GM18511 (cell line): ENCODE measurements around the gene AUP1.

Experiments used
- ATAC-seq: cut with Tn5 transposase; IDR thresholded peaks from one replicate; pipeline ENCODE4 v1.9.1; 2021; ENCODE audit warnings: mild to moderate bottlenecking, moderate library complexity; ENCODE audit not compliant: unreplicated experiment

The AUP1 gene

DNA sequence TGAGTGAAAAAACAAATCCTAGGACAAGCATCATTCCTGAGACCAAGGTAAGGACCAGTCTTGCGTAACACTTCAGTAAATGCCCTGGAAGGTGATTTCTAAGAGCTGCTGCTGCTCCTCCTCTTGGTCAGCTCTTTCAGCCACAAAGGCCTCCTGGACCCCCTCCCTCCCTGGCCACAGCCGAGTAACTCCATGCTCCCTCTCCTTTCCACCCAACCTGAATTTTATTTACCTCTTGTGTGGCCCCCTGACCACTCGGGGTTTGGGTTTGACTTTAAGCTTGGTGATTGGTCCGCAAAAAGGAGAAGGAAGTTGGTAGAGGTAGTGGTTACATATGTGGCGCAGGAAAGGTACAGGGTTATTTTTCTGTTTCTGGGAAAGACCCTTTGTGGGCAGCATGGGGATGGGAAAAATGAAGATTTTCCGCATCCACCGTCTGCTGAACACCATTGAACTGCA, 9.4 kb upstream of the AUP1 start:
- ATAC-seq = no peak

DNA sequence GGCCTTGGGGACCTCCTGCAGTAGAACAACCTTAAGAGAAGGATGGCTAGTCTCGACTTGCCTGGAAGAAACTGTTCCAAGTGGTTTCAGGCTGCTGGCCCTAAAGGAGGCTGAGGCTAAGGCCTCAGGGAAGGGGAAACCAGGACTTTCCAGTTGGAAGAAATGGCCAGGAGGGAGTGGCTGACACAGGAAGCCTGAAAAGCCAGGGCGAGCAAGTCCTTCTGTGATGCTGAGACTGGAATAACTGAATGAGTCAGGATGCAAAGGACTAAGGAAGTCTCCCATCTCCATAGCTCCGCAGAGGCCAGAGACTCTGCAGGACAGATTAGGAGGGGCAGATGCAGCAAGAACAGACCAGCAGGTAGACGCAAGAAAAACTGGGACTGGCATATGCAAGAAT, 7.6 kb upstream of the AUP1 start:
- no peak for ATAC-seq

DNA sequence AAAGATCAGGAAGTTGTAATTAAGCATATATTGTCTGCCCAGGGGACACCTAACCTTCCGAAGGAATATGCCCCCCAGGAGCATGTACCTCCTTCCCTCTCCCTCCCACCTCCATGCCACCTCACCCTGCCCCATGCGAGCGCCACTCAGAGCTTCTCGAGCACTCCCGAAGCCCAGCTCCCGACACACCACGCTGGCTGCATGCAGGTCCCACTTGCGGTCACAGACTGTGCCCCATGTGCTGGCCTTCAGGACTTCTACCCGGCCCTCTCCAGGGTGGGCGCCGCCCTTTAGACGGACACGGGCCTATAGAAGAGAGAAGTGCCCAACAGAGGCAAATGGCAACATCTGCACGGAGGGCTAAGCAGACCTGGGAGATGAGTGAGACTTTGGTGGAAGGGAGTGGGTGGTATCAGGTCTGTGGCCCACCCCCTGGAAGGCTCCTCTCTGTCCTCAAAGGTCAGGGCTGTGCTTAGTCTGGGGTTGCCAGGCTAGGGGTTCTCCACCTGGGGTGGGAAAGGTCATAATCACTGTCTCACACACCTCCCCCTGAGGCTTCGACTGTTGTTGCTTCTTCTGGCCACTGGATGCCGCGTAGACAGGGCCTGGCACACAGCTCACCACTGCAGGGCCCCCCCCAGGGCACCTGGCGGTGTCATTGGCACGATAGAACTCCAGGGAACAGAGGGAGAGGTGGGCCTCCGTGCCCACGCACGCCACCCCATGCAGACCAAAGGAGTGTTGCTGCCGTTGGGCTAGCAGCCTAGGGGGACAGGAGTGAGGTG, 6.9 kb upstream of the AUP1 start:
- no peak for ATAC-seq

DNA sequence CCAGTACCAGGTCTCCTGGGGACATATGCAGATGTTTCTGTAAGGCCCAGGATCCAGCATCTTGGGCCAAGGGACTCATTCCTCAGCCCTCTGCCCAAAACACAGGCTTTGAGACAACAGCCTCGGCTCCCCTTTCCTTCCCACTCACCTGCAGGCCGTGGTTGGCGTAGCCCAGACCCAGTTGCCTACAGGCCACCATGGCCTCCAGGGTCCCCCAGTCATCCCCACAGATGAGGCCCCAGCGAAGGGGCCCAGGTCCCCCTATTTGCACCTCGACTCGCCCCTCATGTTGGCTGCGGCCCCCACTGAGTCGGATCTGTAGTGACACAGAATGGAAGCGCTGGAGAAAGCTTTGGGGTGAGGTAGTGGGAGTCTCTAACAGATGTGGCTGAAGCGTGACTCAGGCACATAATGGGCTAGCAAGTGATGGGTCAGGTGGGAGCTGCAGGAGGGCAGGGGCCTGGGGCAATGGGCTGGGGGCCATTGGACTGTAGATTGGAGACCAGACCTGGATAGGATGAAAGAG, 6.0 kb upstream of the AUP1 start:
- no peak for ATAC-seq

DNA sequence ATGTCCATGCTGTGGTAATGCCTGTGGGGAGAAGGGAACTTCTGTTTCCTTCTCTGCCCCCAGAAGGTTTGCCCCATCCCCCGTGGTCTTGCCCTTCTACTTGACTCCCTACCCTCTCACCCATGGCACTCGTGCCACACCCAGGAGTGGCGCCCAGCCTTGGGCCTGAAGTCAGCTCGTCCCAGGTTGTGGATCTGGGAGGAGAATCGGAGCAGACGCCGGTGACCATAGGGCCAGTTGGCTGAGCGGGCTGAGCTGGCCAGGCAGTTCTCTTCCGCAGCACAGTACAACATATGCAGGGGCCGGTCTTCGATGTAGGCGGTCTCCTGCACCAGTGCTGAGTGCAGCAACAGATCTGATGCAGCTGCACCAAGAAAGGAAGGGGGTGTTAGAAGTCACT, 4.9 kb upstream of the AUP1 start:
- no peak for ATAC-seq

DNA sequence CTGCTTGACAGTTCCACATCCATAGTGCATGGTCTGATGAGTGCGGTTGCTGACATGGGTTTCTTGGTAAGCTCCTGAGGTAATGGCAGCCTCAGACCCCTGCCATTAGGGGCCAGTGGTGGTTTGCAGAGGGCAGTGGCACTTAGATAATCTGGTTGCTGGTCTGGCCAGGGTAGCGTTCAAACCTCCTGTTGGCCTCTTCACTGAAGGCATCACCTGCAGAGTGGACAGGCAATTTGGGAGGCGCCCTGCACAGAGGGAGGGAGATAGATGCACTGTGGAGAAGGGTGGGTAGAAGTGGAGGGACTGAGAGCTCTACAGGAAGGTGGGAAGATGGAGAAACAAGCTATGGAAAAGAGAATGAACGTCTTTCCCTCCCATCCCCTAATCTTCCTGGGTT, 4.0 kb upstream of the AUP1 start:
- ATAC-seq = no peak

DNA sequence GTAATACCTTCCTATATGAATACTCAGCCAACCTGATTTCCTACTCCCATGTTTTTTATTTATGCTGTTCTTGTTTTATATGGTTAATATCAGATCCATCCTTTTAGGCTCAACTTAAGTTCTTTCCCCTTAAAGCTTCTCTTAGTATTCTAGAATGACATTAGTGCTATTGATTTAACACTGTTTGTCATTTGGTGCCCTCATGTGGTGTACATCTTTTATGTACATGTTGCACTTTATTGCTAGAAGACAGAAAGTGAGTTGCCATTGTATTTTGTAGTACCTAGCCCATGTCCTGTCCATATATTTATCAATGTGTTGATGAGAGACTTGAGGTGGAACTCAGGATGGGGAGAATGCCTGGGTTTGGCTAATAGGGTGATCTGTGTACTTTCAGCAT, 2.7 kb upstream of the AUP1 start:
- ATAC-seq = no peak

DNA sequence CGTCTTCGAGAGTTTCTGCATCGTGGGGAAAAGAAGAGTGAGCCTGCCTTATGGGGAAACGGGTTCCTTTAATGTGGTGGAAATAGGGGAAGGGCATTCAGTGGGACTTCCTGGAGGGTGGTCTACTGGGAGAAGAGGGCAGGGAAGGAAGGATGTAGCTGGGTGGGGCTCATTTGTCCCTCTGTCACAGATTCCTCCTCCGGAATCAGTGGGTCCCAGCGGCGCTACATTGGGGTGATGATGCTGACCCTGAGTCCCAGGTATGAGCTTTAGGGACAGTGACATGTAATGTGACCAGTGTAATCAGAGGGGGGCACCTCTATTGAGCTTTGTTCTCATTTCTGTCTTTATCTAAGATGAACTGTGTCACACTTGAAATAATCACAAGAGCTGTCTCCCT, 2.2 kb upstream of the AUP1 start:
- ATAC-seq = no peak

DNA sequence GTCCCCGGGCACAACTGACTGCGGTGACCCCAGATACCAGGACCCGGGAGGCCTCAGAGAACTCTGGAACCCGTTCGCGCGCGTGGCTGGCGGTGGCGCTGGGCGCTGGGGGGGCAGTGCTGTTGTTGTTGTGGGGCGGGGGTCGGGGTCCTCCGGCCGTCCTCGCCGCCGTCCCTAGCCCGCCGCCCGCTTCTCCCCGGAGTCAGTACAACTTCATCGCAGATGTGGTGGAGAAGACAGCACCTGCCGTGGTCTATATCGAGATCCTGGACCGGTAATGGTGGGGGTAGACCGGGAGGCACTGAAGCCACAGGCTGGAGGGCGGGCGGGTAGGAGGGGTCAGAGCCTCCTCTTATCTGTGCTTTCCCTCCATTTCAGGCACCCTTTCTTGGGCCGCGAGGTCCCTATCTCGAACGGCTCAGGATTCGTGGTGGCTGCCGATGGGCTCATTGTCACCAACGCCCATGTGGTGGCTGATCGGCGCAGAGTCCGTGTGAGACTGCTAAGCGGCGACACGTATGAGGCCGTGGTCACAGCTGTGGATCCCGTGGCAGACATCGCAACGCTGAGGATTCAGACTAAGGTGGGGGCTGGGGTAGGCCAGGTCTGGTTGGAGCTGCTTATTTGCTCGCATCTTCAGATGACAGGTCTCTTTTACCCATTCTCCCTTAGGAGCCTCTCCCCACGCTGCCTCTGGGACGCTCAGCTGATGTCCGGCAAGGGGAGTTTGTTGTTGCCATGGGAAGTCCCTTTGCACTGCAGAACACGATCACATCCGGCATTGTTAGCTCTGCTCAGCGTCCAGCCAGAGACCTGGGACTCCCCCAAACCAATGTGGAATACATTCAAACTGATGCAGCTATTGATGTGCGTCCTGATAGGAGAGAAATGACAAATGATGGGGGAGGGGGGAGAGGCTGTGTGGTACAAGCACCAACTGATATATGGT, 1.0 kb upstream of the AUP1 start:
- peak; percentile 33 for ATAC-seq

DNA sequence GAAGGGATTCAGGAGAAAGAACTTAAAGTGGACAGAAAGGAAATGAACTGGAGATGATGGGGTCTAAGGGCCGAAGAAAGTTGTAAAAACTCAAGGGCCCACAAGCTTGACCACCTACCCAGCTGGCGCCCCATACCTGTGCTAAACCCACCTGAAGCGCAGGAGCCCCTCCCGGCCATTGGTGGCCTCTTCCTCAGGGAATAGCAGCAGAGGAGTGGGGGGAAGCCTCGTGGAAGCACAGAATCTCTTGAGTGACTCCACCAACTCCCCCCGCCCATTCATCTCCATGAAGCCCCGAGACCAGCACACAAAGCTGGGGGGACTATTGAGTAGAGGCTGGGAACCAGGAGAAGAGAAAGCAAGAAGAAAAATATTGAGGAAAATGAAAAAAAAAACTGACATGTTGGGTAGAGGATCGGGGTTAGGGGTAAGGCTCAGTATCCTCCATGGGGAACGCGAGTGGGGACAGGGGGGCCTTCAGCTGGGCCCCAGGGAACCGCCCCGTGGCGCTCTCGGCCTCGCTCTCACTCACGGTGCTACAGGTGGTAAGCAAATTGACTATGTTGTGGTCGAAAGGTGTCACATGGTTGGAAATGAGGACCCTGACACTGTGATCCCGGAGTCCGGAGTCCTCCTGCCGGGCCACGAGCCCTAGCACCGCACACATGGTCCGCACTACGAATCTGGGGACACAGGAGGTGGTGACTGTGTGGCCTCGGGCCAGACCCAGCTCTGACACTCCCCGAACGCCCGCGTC, 728 bp downstream of the AUP1 start:
- ATAC-seq = peak; percentile 6

DNA sequence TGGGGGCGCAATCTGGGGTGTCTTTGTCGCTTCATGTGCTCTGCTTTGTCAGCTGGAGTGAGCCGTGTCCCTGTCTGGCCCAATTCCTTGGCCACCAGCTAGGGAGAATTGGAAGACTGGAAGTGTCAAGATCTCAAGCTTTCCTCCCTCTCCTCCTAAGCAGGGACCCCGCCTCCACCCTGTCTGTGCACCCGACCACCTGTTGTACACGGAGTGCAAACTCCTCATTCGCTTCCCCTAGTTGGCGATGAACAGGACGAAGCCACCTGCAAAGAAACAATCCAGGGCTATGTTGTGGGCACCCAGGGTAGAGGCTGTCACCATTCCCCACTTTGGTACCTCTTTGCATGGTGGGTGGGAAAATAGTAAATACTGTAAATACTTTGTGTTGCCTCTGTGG, 1.8 kb downstream of the AUP1 start:
- no peak for ATAC-seq

DNA sequence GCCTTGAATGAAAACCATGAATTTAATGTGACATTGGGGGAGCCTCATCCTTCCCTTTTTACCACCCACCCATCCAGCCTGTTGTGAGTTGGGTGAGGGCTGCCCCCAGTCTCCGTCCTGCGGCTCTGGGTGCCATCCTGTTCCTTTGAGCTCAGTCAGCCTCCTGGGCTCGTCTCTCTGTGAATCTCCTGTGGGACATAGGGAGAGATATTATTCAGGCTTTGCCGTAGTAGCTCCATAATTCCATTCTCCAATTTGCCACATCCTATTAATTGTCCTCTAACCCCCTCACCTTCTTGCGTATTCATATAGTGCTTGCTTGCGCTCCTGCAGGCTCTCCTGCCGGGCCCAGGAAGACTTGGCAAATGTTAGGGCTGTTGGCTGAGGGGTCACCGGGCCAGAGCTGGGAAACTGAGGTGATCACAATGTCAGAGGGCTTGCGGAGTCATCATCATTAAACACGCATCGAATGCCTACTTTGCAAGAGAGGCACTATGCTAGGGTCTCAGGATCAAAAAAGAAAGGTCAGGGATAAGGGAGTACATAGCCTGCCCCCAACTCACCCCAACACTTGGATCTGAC, 2.8 kb downstream of the AUP1 start:
- no peak for ATAC-seq

DNA sequence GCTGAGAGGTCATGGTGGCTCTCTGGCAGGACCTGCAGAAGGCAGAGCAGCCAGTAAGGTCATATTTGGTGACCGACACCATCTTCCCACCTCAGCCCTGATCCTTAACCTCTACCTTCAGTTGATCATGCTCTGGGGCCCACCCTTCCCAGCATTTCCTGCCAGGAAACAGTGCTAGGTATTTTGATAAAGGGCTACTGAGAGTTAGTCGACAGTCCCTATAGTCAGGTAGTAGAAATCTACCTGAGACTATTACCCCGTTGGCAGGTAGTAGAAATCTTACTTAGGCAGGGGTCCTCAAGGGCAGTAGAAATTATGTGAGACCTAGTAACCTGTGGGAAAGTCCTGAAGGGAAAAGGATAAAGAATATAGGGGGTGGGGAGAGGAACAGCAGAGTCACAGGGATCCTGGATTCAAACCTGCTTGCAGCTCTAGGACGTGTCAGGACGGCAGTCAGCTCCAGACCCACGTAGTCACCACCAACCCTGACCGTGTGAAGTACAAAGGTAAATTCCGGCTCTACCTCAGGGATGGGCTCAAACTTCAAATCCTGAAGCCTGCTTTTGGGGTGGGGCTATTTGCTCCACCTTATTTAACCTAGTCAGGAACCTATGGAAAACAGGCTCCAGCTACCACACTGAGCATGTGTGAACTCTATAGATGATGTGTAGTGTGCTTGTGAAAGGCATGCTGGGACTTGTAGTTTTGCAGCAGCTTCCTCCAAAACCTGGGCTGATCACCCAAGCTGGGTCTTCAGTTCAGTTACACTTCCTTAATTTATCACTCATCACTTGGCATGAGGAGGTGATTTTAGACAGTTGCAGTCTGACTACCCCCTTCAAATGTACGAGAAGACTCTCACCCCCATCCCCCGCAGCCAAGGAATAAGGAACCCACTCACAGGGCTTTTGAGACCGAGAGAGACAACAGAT, 3.5 kb downstream of the AUP1 start, which contains the start of gene DQX1:
TSS of gene DQX1 (minus strand) at position 515 of the 932 bp plus-strand sequence. CDS start at position 13, 502 bp downstream.
- ATAC-seq = no peak

DNA sequence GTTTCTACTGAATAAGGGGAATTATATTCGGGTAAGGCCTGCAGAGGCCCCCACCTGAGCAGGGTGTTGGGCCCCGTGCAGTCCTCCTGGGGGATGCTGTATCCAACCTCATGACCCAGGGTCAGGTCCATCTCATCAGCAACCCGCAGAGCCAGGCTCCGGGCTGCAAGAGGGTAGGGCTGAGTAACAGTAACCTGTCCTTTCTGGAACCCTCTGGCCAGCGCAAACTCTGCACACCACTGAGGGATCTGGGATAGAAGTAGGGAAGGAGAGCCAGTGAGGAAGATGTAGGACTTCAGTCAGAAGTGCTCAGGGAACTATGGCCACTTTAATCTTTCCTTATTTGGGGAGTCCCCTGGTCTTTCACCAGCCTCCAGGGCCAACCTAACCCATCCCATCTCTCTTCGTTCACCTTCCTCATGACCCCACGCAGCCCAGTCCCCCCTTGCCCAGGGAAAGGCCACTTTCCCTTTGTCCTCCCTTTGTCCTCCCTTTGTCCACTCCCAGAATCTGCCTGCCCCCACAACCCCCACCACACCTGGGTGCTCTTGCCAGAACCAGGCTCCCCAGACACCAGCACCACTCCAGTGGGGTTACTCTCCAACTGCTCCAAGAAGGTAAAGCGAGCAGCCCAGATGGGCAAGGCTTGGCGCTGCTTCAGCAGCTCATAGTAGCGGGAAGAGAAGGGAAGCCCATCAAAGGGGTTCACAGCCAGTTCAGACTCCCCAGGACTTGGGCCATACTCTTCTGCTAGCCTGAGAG, 4.4 kb downstream of the AUP1 start:
- no peak for ATAC-seq

DNA sequence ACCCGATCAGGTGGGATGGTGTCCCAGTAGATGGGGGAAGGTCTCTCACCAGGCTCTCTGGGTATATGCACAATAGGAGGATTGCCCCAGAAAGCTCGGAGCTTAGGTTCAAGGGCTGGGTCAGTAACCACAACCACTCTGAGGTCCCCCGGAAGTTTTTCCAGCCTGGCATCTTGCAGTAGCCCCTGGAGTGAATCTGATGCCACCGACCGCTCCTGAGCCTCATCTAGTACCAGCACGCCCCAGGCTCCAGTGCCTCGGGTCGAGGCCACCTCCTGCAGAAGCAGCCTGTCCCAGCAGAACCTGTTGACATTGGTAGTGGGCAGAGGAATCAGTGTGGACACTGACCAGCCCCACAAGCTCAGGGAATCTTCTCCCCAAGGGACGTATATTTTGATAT, 5.5 kb downstream of the AUP1 start:
- ATAC-seq = no peak

DNA sequence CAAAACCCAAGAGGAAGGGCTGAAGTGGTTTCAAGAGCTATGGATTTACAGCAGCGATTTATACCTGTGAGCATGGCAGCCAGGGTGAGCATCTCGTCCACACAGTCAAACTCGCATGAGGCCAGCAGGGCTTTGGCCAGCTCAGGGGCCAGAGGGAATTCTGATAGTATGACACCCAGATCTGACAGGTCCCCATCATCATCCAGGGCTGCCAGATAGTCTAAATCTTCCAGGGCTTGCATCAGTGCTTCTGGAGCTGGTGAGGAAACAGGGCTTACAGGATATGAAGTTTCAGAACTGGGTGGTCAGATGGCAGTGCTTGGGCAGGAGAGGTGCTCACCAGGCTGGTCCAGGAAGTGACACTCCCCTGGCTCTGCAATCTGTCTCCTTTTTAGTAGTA, 7.0 kb downstream of the AUP1 start:
- ATAC-seq = no peak

DNA sequence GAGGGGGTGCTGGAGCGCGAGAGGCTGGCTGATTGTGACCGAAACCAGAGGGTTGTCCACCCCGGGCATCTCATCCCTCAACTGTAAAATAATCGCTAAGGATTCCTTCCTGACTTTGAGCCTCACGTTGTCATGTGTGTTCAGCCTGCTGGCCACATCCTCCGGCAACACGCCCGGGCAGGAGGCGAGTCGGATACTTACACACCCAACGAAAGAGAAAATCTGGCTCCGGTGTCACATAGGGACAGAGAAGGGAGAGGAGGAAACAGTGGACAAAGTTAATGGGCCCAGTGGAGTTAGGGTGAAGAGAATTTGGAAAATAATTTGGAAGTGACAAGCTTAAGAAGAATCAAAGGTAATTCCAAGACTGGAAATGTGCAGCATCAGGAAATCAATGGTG, 12.9 kb downstream of the AUP1 start:
- ATAC-seq = no peak

DNA sequence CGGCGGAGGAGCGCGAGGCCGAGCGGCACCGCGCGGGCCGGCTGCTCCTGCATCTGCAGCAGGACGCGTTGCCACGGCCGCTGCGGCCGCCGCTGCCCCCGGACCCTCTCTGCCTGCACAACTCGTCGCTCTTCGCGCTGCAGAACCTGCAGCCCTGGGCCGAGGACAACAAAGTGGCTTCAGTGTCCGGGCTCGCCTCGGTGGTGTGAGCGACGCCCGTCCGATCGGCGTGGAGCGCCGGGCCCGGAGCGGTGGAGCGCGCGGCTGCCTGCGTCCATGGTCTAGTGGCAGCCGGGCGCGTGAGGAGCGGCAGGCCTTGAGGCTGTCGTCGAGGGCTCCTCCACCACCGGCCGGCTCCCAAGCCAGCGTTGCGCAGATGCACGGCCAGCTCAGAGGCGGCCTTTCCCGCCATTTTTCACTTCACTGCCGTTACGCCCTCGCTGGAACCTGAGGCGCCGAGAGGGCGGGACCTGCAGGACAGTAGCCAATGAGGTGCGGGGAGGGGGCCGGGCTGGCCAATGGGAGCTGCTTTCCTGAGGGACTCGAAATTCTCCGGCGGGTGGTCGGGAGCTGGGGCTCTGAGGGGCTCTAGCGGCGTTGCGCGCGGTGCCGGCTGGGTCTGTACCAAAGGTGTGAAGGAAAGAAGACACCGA, 13.4 kb downstream of the AUP1 start:
- peak; percentile 63 for ATAC-seq
